Right lobe of liver (tissue), 4 donors: ENCODE data around the gene FRK.

Experiments used
- POLR2A ChIP-seq: fragments of 450-650 bp; IDR thresholded peaks from one replicate; pipeline ENCODE4 v1.6.1; 2017; ENCODE audit warnings: antibody characterized with exemption, mild to moderate bottlenecking
- TF ChIP-seq, protein P1 (sequence below), 4 donors: fragments of 200-600 bp in 3 of 4; fragments of 450-650 bp in 1 of 4; IDR thresholded peaks; one replicate each; pipeline versions ENCODE4 v1.5.1 to v1.8.0; 2016 to 2022; ENCODE audit warnings: antibody characterized with exemption in 4 of 4, mild to moderate bottlenecking in 2 of 4
- donor health status: DM: no; HTN: no; CAD: no.
- donor health status: DM: no; HTN: no; CAD: no.
- donor health status: DM: no; HTN: yes; CAD: no.

DNA sequence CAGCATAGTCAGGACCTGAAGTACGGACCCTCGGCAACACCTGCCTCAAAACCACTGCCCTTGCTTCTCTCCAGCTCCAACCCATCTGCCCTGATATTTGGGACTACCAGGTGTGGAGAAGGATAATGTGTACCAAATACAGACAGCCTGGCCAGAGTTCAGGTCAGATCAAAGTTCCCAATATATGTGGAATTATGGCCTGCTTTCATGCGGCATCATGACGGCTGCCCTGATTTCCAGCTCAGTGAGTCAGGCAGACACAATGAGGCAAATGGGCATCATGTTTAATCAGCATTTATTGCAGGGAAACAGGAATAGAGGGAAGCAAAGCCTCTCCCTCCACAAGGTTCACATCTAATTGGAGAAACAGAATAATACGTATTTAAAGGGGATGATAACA, 57.9 kb downstream of the FRK start:
- no peak for TF ChIP-seq POLR2A
- TF ChIP-seq, protein P1, sequence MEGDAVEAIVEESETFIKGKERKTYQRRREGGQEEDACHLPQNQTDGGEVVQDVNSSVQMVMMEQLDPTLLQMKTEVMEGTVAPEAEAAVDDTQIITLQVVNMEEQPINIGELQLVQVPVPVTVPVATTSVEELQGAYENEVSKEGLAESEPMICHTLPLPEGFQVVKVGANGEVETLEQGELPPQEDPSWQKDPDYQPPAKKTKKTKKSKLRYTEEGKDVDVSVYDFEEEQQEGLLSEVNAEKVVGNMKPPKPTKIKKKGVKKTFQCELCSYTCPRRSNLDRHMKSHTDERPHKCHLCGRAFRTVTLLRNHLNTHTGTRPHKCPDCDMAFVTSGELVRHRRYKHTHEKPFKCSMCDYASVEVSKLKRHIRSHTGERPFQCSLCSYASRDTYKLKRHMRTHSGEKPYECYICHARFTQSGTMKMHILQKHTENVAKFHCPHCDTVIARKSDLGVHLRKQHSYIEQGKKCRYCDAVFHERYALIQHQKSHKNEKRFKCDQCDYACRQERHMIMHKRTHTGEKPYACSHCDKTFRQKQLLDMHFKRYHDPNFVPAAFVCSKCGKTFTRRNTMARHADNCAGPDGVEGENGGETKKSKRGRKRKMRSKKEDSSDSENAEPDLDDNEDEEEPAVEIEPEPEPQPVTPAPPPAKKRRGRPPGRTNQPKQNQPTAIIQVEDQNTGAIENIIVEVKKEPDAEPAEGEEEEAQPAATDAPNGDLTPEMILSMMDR (IDR thresholded peaks at IDR 0.05): no peak
